Hematopoietic multipotent progenitor cell treated with erythropoietin and hydrocortisone succinate and interleukin-3 and kit ligand, for 4 days (in vitro differentiated cells): ENCODE measurements around the gene TRIM38.
"Not testable (repeated sequence)": the region's sequence is repeated elsewhere in the genome, so short reads cannot be mapped to it uniquely, and the experiment has no call there.

Experiments
- DNase-seq: peaks from one replicate; pipeline ENCODE4 v3.0.0-alpha.2; 2015

Gene TRIM38

GRCh38 chr6:25942561-25943147, 19.9 kb upstream of the TRIM38 start:
- DNase-seq: peak; percentile 83

GRCh38 chr6:25943887-25944286, 18.7 kb upstream of the TRIM38 start:
- DNase-seq: no peak

GRCh38 chr6:25944688-25945574, 17.7 kb upstream of the TRIM38 start:
- DNase-seq: no peak

- not testable (repeated sequence) for DNase-seq
Observed at GRCh38 chr6:25945738-25946137, 16.9 kb upstream of the TRIM38 start.

GRCh38 chr6:25946631-25947030, 16.0 kb upstream of the TRIM38 start:
- peak; percentile 46 for DNase-seq

GRCh38 chr6:25947492-25947891, 15.1 kb upstream of the TRIM38 start:
- not testable (repeated sequence) for DNase-seq

DNA sequence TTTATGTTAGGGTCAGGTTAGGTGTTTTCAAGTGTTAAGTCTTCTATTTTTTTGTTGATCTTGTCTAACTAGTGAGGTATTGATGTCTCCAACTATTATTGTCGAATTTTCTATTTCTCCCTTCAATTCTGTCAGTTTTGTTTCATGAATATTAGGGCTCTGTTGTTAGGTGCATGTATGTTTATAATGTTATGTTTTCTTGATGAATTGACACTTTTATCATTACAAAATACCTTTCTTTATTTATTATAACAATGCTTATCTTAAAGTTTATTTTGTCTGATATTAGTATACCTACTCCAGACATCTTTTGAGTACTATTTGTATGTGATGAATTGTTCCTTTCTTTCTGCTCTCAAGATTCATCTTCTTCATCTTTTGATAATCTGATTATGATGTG, 12.9 kb upstream of the TRIM38 start:
- no peak for DNase-seq

DNA sequence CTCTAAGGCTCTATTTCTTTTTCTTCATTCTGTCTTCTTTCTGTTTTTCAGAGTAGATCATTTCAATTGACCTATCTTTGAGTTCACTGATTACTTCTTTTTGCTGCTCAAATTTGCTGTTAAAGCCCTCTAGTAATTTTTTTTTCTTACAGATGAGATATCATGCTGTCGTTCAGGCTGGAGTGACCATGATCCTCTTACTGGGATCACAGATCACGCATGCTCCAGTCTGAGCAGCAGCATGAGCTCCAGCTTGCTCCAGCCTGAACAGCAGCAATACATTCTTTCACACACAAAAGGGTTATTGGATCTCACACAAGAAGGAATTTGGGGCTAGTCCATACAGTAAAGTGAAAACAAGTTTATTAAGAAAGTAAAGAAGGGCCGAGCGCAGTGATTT, 12.3 kb upstream of the TRIM38 start:
- DNase-seq: no peak

- DNase-seq: no peak
Observed at GRCh38 chr6:25951296-25952032, 11.1 kb upstream of the TRIM38 start.

DNA sequence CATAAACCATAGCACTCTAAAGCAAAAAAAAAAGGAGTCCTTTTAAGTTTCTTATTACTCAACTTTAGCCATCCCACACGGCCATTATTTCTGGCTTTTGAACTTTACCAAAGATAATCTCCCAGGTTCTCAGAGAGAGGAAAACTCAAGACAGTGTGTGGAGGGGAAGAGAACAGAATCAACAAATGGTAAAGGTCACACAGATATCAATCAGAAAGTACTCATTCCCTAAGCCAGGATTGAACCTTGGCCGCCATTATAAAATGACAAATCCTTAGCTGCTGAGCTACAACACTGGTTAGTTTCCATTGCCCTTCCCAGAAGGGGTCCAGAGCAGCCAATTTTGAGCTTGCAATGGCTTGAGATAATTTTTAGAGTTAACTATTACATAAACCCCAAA, 10.1 kb upstream of the TRIM38 start:
- DNase-seq: no peak

GRCh38 chr6:25953733-25954132, 8.9 kb upstream of the TRIM38 start:
- no peak for DNase-seq

DNA sequence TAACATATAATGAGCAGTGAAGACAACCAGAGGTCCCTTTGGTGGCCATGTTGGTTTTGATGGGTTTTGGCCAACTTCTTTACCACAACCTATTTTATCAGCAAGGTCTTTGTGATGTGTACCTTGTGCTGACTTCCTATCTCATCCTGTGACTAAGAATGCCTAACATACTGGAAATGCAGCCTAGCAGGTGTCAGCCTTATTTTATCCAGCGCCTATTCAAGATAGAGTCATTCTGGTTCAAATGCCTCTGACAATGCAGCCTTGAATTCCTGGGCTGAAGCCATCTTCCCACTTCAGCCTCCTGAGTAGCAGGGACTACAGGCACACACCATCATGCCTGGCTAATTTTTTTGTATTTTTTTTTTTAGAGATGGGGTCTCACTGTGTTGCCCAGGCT, 7.8 kb upstream of the TRIM38 start:
- no peak for DNase-seq

GRCh38 chr6:25956226-25956625, 6.4 kb upstream of the TRIM38 start:
- DNase-seq: no peak

DNA sequence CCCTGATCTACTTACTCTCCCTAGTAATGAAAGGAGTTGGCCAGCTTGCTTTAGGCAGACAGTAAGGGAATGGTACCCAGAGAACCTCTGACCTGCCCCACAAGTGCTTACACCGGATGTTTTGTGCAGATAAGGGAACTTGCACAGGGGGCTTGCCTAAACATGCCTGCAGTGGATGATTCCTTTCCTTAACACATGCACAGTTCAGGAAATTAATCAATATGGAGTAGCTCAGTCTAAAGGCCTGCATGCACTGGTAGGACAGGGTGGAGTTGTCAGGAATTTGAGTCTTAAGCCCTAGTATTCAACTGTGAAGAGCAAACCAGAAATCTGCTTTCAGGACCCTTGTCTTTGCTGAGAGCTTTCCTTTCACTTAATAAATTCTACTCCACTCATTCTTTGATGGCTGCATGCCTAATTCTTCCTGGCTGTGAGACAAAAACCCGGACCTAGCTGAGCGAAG, 3.9 kb upstream of the TRIM38 start:
- DNase-seq: peak; percentile 84

DNA sequence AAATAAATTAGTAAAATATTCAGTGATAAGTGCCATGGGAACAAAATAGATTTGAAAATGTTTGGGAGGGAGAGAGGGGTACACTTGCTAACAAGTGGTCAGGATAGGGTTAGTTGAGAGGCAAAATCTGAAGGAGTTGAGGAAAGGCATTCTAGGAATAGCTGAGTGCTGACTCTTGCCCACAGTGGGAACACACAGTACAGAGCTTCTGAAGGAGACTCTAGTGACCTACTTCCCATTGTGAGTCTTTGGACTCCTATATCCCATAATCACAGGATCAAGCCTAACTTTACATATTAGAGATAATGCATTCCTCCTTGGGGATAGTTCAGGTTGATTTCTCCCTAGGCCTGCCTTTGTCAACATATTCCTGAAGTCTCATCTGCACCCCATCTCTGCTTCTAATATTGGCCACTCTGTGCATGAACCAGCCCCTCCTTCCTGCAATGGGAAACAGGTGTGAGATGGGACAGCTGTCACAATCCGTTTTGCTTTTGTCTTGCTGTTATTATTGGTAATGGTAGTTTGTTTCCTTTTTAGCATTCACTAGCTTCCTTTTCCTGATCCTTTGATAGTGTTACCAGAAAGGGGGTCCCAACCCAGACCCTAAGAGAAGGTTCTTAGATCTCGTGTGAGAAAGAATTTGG, 2.6 kb upstream of the TRIM38 start:
- DNase-seq: no peak

DNA sequence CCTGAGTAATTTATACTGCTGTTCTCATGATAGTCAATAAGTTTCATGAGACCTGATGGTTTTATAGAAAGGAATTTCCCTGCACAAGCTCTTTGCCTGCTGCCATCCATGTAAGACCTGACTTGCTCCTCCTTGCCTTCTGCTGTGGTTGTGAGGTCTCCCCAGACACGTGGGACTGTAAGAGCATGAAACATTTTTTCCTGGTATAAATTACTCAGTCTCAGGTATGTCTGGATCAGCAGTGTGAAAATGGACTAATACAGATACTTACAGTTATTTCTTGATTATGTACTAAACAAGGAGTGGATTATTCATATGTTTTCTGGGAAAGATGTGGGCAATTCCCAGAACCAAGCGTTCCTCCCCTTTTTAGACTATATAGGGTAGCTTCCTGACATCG, 1.9 kb upstream of the TRIM38 start:
- no peak for DNase-seq

DNA sequence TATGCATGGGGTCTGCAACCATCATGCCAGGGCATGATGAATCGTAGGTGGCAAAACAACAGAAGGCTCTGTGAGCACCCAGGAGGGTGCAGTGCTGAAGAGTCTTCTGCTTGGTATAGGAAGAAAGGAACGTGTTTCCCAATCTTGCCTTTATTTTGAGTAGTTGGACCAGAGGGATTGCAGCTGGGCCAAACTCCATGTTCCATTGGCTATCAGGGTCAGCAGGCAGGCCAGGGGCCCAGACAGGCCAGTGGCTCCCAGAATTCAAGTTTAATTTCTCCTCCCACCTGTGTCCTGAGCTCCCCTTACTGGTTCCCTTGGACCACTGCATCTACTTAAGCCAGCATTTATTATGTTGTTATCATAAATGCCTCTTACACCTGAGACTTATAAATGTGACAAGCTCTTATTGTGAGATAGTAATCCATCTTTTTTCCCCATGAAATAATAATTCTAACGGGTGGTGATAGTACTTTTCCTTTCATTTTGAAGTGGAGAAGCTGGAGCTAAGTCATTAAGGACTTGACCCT, 918 bp upstream of the TRIM38 start:
- no peak for DNase-seq

GRCh38 chr6:25963426-25964123, 973 bp downstream of the TRIM38 start:
- peak; percentile 42 for DNase-seq

- no peak for DNase-seq
Observed at GRCh38 chr6:25965058-25965457, 2.5 kb downstream of the TRIM38 start.

GRCh38 chr6:25966711-25967110, 4.1 kb downstream of the TRIM38 start:
- DNase-seq: no peak

DNA sequence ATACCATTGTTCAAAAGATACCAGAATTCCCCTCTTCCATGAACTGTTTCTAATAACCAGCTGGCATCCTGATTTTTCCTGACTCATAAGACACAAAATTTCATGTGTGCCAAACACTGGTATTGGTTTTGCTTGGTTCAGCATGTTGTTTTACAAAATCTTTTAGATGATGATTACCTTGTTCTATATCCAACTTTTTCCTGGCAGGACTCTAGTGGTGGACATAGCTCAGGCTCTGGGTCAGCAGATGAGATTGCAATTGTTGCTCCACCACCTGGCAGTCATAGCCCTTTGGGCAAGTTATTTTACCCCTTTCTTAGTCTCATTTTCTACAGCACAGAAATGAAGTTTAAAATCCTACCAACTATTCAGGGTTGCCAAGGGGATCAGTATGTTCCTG, 6.2 kb downstream of the TRIM38 start:
- no peak for DNase-seq

- DNase-seq: peak; percentile 15
Observed at GRCh38 chr6:25971187-25971821, 8.7 kb downstream of the TRIM38 start.
